Activated T-cell treated with anti-CD3 and anti-CD28 coated beads, Interleukin-2, amount 50 U/mL, for 24 hours (primary cell): Measurements from ENCODE around the gene ST6GALNAC5.

Experiments
- DNase-seq: peaks from one replicate; pipeline ENCODE4 v3.0.0-alpha.2; 2020
- H3K27ac Mint-ChIP-seq: 2 replicates; pipeline ENCODE4 v1.8.0; 2020; ENCODE audit warnings: mild to moderate bottlenecking, mixed read lengths
- H3K27me3 Mint-ChIP-seq: 2 replicates; pipeline ENCODE4 v1.8.0; 2020; ENCODE audit warnings: mixed read lengths
- H3K36me3 Mint-ChIP-seq: 2 replicates; pipeline ENCODE4 v1.8.0; 2020; ENCODE audit warnings: low read depth, mixed read lengths
- H3K4me1 Mint-ChIP-seq: 2 replicates; pipeline ENCODE4 v1.8.0; 2020; ENCODE audit warnings: low read depth, mixed read lengths
- H3K4me3 Mint-ChIP-seq: 2 replicates; pipeline ENCODE4 v1.8.0; 2020; ENCODE audit warnings: mild to moderate bottlenecking, moderate library complexity, mixed read lengths
- H3K9me3 Mint-ChIP-seq: 2 replicates; pipeline ENCODE4 v1.8.0; 2020; ENCODE audit warnings: mixed read lengths

The ST6GALNAC5 gene

GRCh38 chr1:77056525-77056924 lies 189.2 kb downstream of the ST6GALNAC5 start:
- H3K27me3 Mint-ChIP-seq = no peaks in the 10 kb centered on the region
- no peaks in the 10 kb centered on the region for H3K4me1 Mint-ChIP-seq
- H3K9me3 Mint-ChIP-seq = no peaks in the 10 kb centered on the region
- H3K4me3 Mint-ChIP-seq = no peak overlapping the region
- H3K36me3 Mint-ChIP-seq = no peaks in the 10 kb centered on the region
- H3K27ac Mint-ChIP-seq = no peak overlapping the region
- DNase-seq = no peak

DNA sequence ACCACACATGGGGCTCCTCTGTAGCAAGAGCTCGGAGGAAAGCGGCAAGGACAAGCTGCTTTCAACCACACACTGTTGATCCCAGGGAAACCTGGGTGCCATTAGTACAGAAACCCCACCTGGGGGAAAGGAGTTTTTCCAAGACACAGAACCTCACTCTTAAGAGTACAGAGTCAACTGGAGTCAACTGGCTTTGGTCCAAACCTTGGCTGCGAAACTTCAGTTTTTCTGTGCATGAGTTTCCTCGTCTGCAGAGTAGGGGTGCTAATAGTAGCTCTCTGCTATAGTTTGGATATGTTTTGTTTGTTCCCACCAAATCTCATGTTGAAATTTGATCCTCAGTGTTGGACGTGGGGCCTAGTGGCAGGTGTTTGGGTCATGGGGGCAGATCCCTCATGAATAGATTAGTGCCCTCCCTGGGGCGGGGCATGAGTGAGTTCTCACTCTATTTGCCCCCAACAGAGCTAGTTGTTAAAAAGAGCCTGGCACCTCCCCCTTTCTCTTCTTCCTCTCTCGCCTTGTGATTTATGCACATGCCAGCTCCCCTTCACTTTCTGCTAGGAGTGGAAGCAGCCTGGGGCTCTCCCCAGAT lies 190.8 kb downstream of the ST6GALNAC5 start:
- Mint-ChIP-seq H3K27ac (no peak overlapping the region), H3K27me3 (no peaks in the 10 kb centered on the region), H3K9me3 (no peaks in the 10 kb centered on the region), H3K4me1 (no peaks in the 10 kb centered on the region), H3K4me3 (no peak overlapping the region), H3K36me3 (no peaks in the 10 kb centered on the region)
- no peak for DNase-seq

GRCh38 chr1:77060000-77060399 lies 192.7 kb downstream of the ST6GALNAC5 start:
- DNase-seq = no peak
- Mint-ChIP-seq H3K4me3 (no peak overlapping the region), H3K27me3 (no peaks in the 10 kb centered on the region), H3K27ac (no peak overlapping the region), H3K4me1 (no peaks in the 10 kb centered on the region), H3K36me3 (no peaks in the 10 kb centered on the region), H3K9me3 (no peaks in the 10 kb centered on the region)

DNA sequence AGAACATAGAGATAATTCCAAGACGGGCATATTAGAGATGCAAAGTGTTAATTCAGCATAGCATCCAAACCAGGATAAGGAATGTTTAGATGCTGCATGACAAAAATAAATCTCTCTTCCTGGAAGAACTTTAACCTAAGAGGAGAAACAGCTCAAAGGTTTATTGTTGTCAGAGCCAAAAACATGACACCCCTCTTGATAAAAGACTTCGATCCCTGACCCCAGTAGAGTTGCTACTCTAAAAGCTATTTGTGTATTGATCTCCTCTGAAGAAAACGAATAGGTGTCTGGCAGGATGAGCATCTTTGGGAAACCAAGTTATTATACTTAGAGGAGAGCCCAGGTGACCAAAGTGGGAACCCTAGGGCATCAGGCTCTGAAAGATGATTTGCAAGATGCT lies 193.9 kb downstream of the ST6GALNAC5 start:
- no peak for DNase-seq
- Mint-ChIP-seq H3K9me3 (no peaks in the 10 kb centered on the region), H3K27ac (no peak overlapping the region), H3K36me3 (no peaks in the 10 kb centered on the region), H3K27me3 (no peaks in the 10 kb centered on the region), H3K4me1 (no peaks in the 10 kb centered on the region), H3K4me3 (no peak overlapping the region)

DNA sequence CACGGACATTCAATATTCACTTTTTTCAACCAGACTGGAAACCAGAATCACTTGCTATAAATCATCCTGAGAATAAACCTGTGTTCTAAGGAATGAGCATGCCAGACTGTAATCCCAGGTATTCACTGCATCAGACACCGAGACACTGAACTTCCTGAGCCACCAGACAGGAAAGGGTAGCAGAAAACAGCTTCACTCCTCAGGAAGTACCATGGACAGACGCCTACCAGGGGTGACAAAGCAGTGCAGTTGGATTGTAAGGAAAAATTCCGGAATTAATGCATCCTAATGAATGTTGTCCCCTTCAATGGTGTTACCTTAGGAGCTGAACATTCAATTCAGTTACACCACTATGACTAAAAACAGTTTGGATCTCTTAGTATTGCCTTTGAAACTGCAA lies 195.8 kb downstream of the ST6GALNAC5 start:
- H3K4me3 Mint-ChIP-seq = no peak overlapping the region
- no peaks in the 10 kb centered on the region for H3K9me3 Mint-ChIP-seq
- no peak for DNase-seq
- H3K36me3 Mint-ChIP-seq = no peaks in the 10 kb centered on the region
- no peak overlapping the region for H3K27ac Mint-ChIP-seq
- no peaks in the 10 kb centered on the region for H3K27me3 Mint-ChIP-seq
- no peaks in the 10 kb centered on the region for H3K4me1 Mint-ChIP-seq

DNA sequence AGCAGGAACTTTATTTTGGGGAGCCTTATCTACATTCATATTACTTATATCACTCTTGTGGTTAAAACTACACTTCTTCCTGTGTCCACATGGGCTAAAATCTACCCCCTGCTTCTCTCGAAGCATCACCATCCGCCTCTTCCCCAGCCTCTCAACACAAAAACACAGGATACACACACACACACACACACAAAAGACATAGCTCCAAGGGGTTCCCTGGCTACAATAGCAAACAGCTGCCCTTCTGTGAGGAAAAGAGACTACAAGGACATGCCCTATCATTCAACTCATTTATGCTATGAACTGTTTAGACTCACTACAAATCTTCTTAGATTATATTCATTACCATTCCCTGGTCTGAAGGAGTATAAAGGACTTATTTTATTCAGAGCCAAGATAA lies 197.0 kb downstream of the ST6GALNAC5 start:
- H3K4me1 Mint-ChIP-seq = no peaks in the 10 kb centered on the region
- no peak for DNase-seq
- H3K4me3 Mint-ChIP-seq = no peak overlapping the region
- no peaks in the 10 kb centered on the region for H3K36me3 Mint-ChIP-seq
- H3K27ac Mint-ChIP-seq = no peak overlapping the region
- no peaks in the 10 kb centered on the region for H3K9me3 Mint-ChIP-seq
- no peaks in the 10 kb centered on the region for H3K27me3 Mint-ChIP-seq

GRCh38 chr1:77065693-77066342 lies 198.5 kb downstream of the ST6GALNAC5 start:
- DNase-seq = no peak
- no peaks in the 10 kb centered on the region for H3K4me1 Mint-ChIP-seq

GRCh38 chr1:77068013-77068412 lies 200.7 kb downstream of the ST6GALNAC5 start:
- Mint-ChIP-seq H3K4me1 (no peaks in the 10 kb centered on the region), H3K4me3 (no peak overlapping the region), H3K27ac (no peak overlapping the region), H3K36me3 (no peaks in the 10 kb centered on the region), H3K27me3 (no peaks in the 10 kb centered on the region), H3K9me3 (no peaks in the 10 kb centered on the region)
- DNase-seq = no peak

More at GRCh38 chr1:77065693-77066342, 198.5 kb downstream of the ST6GALNAC5 start:
- no peaks in the 10 kb centered on the region for H3K27me3 Mint-ChIP-seq
- no peak overlapping the region for H3K27ac Mint-ChIP-seq
- no peaks in the 10 kb centered on the region for H3K36me3 Mint-ChIP-seq
- H3K4me3 Mint-ChIP-seq = no peak overlapping the region
- H3K9me3 Mint-ChIP-seq = no peaks in the 10 kb centered on the region

DNA sequence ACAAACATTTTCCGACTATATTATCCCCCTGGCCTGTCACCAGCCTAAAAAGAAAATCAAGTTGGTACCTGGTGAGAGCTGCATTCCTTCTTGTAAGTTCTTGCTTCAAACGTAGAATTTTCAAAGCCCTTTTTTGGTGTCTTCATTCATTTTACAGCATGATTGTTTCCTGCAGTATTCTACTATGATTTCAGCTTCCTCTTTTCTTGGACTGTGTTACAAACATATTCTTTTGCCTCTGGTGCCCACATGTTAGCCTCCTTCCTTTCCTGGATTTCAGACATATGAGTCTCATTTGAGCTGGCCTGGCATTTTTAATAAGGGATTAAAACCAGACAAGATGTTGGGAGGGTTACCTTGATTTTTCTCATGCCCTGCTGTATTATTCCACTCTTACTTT lies 209.5 kb downstream of the ST6GALNAC5 start:
- Mint-ChIP-seq H3K9me3 (no peaks in the 10 kb centered on the region), H3K4me3 (no peak overlapping the region), H3K36me3 (no peaks in the 10 kb centered on the region), H3K27me3 (no peaks in the 10 kb centered on the region), H3K27ac (no peak overlapping the region), H3K4me1 (no peaks in the 10 kb centered on the region)
- no peak for DNase-seq

DNA sequence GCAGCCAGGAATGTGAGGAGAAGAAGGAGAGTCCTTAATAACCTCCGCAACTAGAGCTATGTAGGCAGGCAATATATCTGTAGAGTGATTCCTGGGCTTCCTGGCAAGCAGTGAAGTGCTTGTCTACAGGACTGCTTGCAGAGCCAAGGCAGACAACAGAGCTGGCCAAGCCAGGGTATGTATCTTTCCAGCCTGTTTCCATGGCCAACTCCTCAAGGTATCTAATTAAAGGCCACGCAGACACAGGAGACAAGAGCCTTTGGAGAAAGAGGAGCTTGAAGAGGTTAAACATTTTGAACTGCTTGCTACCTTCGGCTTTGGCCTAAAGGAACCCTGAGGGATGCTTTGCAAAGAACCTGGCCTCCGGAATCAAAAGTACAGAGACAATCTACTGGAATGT lies 214.6 kb downstream of the ST6GALNAC5 start:
- Mint-ChIP-seq H3K27me3 (no peaks in the 10 kb centered on the region), H3K4me3 (no peak overlapping the region), H3K9me3 (no peaks in the 10 kb centered on the region), H3K4me1 (no peaks in the 10 kb centered on the region), H3K27ac (no peak overlapping the region), H3K36me3 (no peaks in the 10 kb centered on the region)
- no peak for DNase-seq

GRCh38 chr1:77084457-77084856 lies 217.2 kb downstream of the ST6GALNAC5 start:
- no peak for DNase-seq
- Mint-ChIP-seq H3K27me3 (no peaks in the 10 kb centered on the region), H3K4me3 (no peak overlapping the region), H3K9me3 (no peaks in the 10 kb centered on the region), H3K36me3 (no peaks in the 10 kb centered on the region), H3K4me1 (no peaks in the 10 kb centered on the region), H3K27ac (no peak overlapping the region)

- H3K27me3 Mint-ChIP-seq = no peaks in the 10 kb centered on the region
- no peak overlapping the region for H3K4me3 Mint-ChIP-seq
- no peaks in the 10 kb centered on the region for H3K9me3 Mint-ChIP-seq
- DNase-seq = no peak
- no peak overlapping the region for H3K27ac Mint-ChIP-seq
- no peaks in the 10 kb centered on the region for H3K36me3 Mint-ChIP-seq
- no peaks in the 10 kb centered on the region for H3K4me1 Mint-ChIP-seq
Observed at GRCh38 chr1:77085109-77085508, 217.8 kb downstream of the ST6GALNAC5 start.

DNA sequence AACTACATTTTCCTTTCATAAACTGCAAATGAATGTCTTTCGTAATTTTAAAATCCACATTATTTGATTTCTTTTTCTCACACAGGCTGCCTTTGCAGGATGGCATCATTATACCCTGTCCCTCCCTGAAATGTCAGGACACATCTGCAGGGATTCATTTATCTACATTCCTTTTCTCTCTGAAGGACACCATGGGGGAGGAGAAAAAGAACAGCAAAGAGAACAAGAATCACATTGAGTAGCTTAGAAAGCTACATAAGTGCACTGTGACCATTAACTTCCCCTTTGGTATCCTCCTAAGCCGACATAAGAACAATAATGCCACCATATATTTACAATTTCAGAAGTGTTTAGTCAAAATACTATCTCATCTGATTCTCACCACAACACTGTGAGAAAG lies 222.5 kb downstream of the ST6GALNAC5 start:
- no peak for DNase-seq
- H3K4me3 Mint-ChIP-seq = no peak overlapping the region
- H3K9me3 Mint-ChIP-seq = no peaks in the 10 kb centered on the region
- H3K27ac Mint-ChIP-seq = no peak overlapping the region
- H3K36me3 Mint-ChIP-seq = peaks cover 12% of the 10 kb centered on the region
- H3K4me1 Mint-ChIP-seq = no peaks in the 10 kb centered on the region
- no peaks in the 10 kb centered on the region for H3K27me3 Mint-ChIP-seq

DNA sequence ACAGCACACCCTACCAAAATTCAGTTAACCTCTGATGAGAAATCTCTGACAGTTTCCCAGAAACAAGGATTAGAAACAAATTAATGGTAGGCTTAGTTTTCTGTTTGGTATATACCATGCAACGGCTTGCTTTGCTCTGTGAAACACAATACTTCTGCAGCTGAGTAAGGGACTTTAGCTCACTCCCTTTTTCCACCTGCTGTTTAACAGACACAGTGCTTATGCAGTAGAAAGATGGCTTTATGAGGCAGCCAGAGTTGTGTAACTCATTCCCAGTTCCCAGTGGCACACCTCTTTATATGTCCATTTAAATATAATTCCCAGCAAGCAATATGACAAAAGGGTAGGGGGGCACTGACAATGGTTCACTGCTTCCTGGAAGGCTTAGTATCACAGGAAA lies 228.0 kb downstream of the ST6GALNAC5 start:
- Mint-ChIP-seq H3K27ac (no peak overlapping the region), H3K9me3 (peaks cover 4% of the 10 kb centered on the region), H3K27me3 (no peaks in the 10 kb centered on the region), H3K4me1 (no peaks in the 10 kb centered on the region), H3K36me3 (peaks cover 28% of the 10 kb centered on the region), H3K4me3 (no peak overlapping the region)
- DNase-seq = no peak

DNA sequence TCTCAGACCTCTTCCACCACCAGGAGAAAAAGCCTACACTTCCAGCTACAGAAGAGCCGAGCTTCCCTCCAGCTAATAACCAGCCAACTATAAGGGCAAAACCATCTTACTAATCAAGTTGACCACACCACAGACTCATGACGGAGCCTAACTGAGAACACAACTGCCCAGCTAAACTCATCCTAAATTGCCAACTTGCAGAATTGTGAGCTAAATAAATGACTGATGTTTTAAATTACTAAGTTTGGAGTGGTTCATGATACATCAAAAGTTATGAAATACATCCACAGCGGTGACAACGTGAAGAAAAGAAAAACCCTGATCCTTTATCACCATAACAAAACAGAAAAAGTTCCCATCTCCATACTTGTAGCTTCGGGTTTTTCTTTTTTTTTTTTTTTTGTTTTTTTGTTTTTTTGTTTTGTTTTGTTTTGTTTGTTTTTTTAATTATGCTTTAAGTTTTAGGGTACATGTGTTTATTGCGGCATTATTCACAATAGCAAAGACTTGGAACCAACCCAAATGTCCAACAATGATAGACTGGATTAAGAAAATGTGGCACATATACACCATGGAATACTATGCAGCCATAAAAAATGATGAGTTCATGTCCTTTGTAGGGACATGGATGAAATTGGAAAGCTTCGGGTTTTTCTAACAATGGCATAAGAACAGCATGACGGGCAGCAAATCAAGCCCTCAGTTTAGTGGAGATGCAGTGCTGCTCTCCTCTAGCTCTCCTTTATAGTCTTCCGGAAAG lies 229.4 kb downstream of the ST6GALNAC5 start:
- H3K36me3 Mint-ChIP-seq = peaks cover 20% of the 10 kb centered on the region
- H3K27me3 Mint-ChIP-seq = no peaks in the 10 kb centered on the region
- DNase-seq = no peak
- no peak overlapping the region for H3K4me3 Mint-ChIP-seq
- H3K27ac Mint-ChIP-seq = no peak overlapping the region
- no peaks in the 10 kb centered on the region for H3K4me1 Mint-ChIP-seq
- peaks cover 4% of the 10 kb centered on the region for H3K9me3 Mint-ChIP-seq
